B cell (primary cell): ENCODE data around the gene UBE2U.

Experiments used
- CTCF ChIP-seq: fragments of 200-600 bp; IDR thresholded peaks from one replicate; pipeline ENCODE4 v1.8.0; 2022; ENCODE audit warnings: antibody characterized with exemption, mild to moderate bottlenecking
- EZH2 ChIP-seq: IDR thresholded peaks from 2 replicates; pipeline ENCODE4 v1.6.1; 2012; ENCODE audit warnings: borderline replicate concordance, low read depth, mild to moderate bottlenecking, moderate library complexity, low read length; ENCODE audit not compliant: insufficient read depth, poor library complexity, severe bottlenecking

- no peak for TF ChIP-seq CTCF
- TF ChIP-seq EZH2 = no peak
These were observed 105.4 kb downstream of the UBE2U start for GRCh38 chr1:64308866-64309265.
